ENCODE results near the gene GABRG3. TPM values are rescaled to one million over a fixed set of nuclear protein-coding genes. Genes with fewer than 3 reads are reported as not detected.

The GABRG3 gene
- total RNA-seq, 1 donor from 2014 or later, result not detected

- Histone ChIP-seq H3K4me3 (ENCODE audit: low read depth, low read length) (no peak overlapping the region), H3K36me3 (ENCODE audit: control insufficient read depth, insufficient read depth, low read length) (no peaks in the 10 kb centered on the region), H3K27me3 (ENCODE audit: control insufficient read depth, insufficient read depth, low read length) (no peaks in the 10 kb centered on the region)
- TF ChIP-seq CTCF (IDR thresholded peaks at IDR 0.05; ENCODE audit: insufficient read depth, low read length, severe bottlenecking), result no peak
- FAIRE-seq (no peak), DNase-seq (ENCODE audit: low read depth) (no peak)
Observed at GRCh38 chr15:26935322-26935721, 35.7 kb upstream of the GABRG3 start.

DNA sequence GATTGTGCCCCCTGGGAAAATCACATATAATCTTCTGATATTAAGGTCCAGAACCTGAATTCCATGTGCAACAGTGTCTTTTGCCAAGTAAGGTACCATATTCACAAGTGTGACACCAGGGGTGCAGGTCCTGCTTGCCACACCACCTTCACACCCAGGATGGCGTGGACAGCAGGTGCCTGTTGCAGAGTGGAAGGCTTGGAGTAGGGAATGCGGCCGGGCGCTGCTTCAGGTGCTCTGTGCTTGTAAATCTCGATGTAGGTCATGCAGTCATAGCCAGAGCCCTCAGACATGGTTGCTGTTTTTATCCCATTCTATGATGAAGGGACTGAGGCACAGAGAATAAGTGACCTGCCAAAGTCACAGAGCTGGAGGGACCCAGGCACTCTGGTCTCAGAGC lies 34.5 kb upstream of the GABRG3 start:
- Histone ChIP-seq H3K36me3 (ENCODE audit: control insufficient read depth, insufficient read depth, low read length) (no peaks in the 10 kb centered on the region), H3K4me3 (ENCODE audit: low read depth, low read length) (no peak overlapping the region), H3K27me3 (ENCODE audit: control insufficient read depth, insufficient read depth, low read length) (no peaks in the 10 kb centered on the region)
- TF ChIP-seq CTCF (IDR thresholded peaks at IDR 0.05; ENCODE audit: insufficient read depth, low read length, severe bottlenecking), result no peak
- DNase-seq (ENCODE audit: low read depth) (no peak), FAIRE-seq (no peak)

DNA sequence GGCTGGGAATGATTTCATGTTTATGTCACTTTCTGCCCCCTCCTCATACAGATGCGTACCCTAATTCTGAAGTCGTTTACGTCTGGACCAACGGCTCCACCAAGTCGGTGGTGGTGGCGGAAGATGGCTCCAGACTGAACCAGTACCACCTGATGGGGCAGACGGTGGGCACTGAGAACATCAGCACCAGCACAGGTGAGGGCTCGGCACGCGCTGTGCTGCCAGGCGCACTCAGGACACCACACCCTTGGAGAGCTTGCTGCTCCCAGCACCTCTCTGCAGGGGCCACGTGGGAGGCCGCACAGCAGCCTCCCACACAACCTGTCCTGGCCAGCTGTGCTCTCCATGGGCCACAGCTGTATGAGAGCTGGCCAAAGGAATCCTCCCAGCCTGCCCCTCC lies 33.8 kb upstream of the GABRG3 start:
- Histone ChIP-seq H3K36me3 (ENCODE audit: control insufficient read depth, insufficient read depth, low read length) (no peaks in the 10 kb centered on the region), H3K27me3 (ENCODE audit: control insufficient read depth, insufficient read depth, low read length) (no peaks in the 10 kb centered on the region), H3K4me3 (ENCODE audit: low read depth, low read length) (no peak overlapping the region)
- DNase-seq (ENCODE audit: low read depth) (no peak), FAIRE-seq (no peak)
- no peak for TF ChIP-seq CTCF (IDR thresholded peaks at IDR 0.05; ENCODE audit: insufficient read depth, low read length, severe bottlenecking)

GRCh38 chr15:26939398-26939797 lies 31.6 kb upstream of the GABRG3 start:
- no peaks in the 10 kb centered on the region for H3K27me3 ChIP-seq (ENCODE audit: control insufficient read depth, insufficient read depth, low read length)
- no peaks in the 10 kb centered on the region for H3K36me3 ChIP-seq (ENCODE audit: control insufficient read depth, insufficient read depth, low read length)
- no peak for DNase-seq (ENCODE audit: low read depth)
- no peak overlapping the region for H3K4me3 ChIP-seq (ENCODE audit: low read depth, low read length)
- FAIRE-seq, result no peak
- TF ChIP-seq CTCF (IDR thresholded peaks at IDR 0.05; ENCODE audit: insufficient read depth, low read length, severe bottlenecking), result no peak

DNA sequence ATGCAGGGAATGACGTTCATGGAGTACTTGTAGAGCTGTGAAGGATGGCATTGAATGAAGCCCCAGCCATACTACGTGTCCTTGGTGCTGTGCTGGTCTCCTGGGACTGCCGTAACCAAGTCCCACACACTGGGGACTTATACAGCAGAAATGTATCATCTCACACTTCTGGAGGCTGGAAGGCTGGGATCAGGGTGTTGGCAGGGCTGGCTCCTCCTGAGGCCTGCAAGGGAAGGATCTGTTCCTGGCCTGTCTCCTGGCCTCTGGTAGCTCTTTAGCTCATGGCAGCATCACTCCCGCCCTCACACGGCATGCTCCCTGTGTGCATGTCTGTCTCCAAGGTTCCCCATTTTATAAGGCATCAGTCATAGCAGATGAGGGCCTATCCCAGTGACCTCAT lies 29.5 kb upstream of the GABRG3 start:
- FAIRE-seq, result no peak
- DNase-seq (ENCODE audit: low read depth), result no peak
- Histone ChIP-seq H3K27me3 (ENCODE audit: control insufficient read depth, insufficient read depth, low read length) (no peaks in the 10 kb centered on the region), H3K36me3 (ENCODE audit: control insufficient read depth, insufficient read depth, low read length) (no peaks in the 10 kb centered on the region), H3K4me3 (ENCODE audit: low read depth, low read length) (no peak overlapping the region)
- no peak for TF ChIP-seq CTCF (IDR thresholded peaks at IDR 0.05; ENCODE audit: insufficient read depth, low read length, severe bottlenecking)

DNA sequence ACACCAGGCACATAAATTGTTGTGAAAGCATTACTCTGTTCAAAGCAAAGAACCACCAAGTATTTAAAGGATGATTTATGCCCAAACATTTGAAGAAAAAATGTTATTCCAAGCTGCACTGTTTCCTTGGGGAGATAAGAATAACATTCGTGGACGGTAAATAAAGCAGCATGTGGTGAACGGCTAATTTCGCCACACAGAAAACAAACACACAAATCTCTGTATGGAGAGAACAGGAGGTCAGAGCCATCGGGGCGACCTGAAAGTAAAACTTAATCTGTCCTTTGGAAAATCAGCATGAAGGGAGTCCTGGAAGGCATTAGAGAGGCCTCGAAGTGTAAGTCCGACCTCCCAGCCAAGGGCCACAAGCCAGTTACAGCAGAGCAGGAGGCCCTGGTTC lies 27.1 kb upstream of the GABRG3 start:
- DNase-seq (ENCODE audit: low read depth), result no peak
- FAIRE-seq, result no peak
- TF ChIP-seq CTCF (IDR thresholded peaks at IDR 0.05; ENCODE audit: insufficient read depth, low read length, severe bottlenecking), result no peak
- Histone ChIP-seq H3K4me3 (ENCODE audit: low read depth, low read length) (no peak overlapping the region), H3K36me3 (ENCODE audit: control insufficient read depth, insufficient read depth, low read length) (no peaks in the 10 kb centered on the region), H3K27me3 (ENCODE audit: control insufficient read depth, insufficient read depth, low read length) (no peaks in the 10 kb centered on the region)
